SK-N-SH (cell line): ENCODE measurements around the gene CDK5RAP2. TPM values are rescaled to one million over a fixed set of nuclear protein-coding genes. Genes with fewer than 3 reads are reported as not detected.

Experiments
- CTCF ChIA-PET: fragments of 300-600, 350-600 bp; formaldehyde crosslinking; extraction: SDS; loops from one replicate; lab custom pipeline; 2021; lab: Yijun Ruan, JAX
- POLR2A ChIA-PET: fragments of 350-600 bp; sonication (Branson Sonifier 250); formaldehyde crosslinking; extraction: SDS; loops from one replicate; lab custom pipeline; 2020; ENCODE audit warnings: antibody characterized with exemption, inconsistent platforms; lab: Yijun Ruan, JAX
- DNase-seq: peaks from one replicate; pipeline ENCODE4 v3.0.0; 2012
- H2AFZ ChIP-seq: fragments of 200-600 bp; sonication (generic); 2 replicates; pipeline ENCODE4 v1.8.1; 2016; ENCODE audit warnings: antibody characterized with exemption, mild to moderate bottlenecking, low read depth
- H3F3A ChIP-seq: fragments of 200-600 bp; sonication (generic); replicated peaks from 2 replicates; pipeline ENCODE3; 2016; ENCODE audit warnings: antibody characterized with exemption, mild to moderate bottlenecking; ENCODE audit not compliant: insufficient read depth
- H3K27ac ChIP-seq, 2 experiments: fragments of 200-500 bp in 1 of 2; fragments of 200-600 bp in 1 of 2; sonication (Bioruptor generic) in 1 of 2; sonication (generic), shearing (Covaris generic) in 1 of 2; 2 replicates each; pipeline versions ENCODE4 v1.5.1 to v1.6.1; 2014 to 2016; ENCODE audit warnings: low read depth in 2 of 2, inconsistent platforms in 1 of 2, low read length in 1 of 2, mild to moderate bottlenecking in 1 of 2, mixed read lengths in 1 of 2
- H3K27me3 ChIP-seq: fragments of 200-600 bp; sonication (generic), shearing (Covaris generic); 2 replicates; pipeline ENCODE4 v1.6.1; 2016; ENCODE audit warnings: mixed run types; ENCODE audit not compliant: insufficient read depth
- H3K36me3 ChIP-seq, 2 experiments: fragments of 200-500 bp in 1 of 2; fragments of 200-600 bp in 1 of 2; sonication (Bioruptor generic) in 1 of 2; sonication (generic) in 1 of 2; replicated peaks in 1 of 2; 2 replicates each; pipeline versions ENCODE3 to v1.5.1; 2014 to 2016; ENCODE audit warnings: low read length in 1 of 2, mild to moderate bottlenecking in 1 of 2; ENCODE audit not compliant: insufficient read depth in 2 of 2, control insufficient read depth in 1 of 2
- H3K4me1 ChIP-seq, 2 experiments: fragments of 200-500 bp in 1 of 2; fragments of 200-600 bp in 1 of 2; sonication (Bioruptor generic) in 1 of 2; sonication (generic), shearing (Covaris generic) in 1 of 2; 2 replicates each; pipeline versions ENCODE4 v1.5.1 to v1.6.1; 2014 to 2016; ENCODE audit warnings: low read depth in 1 of 2, low read length in 1 of 2, mixed run types in 1 of 2; ENCODE audit not compliant: insufficient read depth in 2 of 2, control insufficient read depth in 1 of 2
- H3K4me2 ChIP-seq: fragments of 200-600 bp; sonication (generic), shearing (Covaris generic); 2 replicates; pipeline ENCODE4 v1.6.1; 2017; ENCODE audit warnings: mixed run types
- H3K4me3 ChIP-seq, 2 experiments: fragments of 200-500 bp in 1 of 2; fragments of 200-600 bp in 1 of 2; sonication (Bioruptor generic) in 1 of 2; sonication (generic), shearing (Covaris generic) in 1 of 2; 2 replicates each; pipeline versions ENCODE4 v1.5.1 to v1.8.1; 2014 to 2016; ENCODE audit warnings: low read depth in 2 of 2, inconsistent platforms in 1 of 2, low read length in 1 of 2, mild to moderate bottlenecking in 1 of 2, mixed read lengths in 1 of 2, moderate library complexity in 1 of 2
- H3K79me2 ChIP-seq: fragments of 200-600 bp; sonication (generic); 2 replicates; pipeline ENCODE4 v1.8.1; 2017; ENCODE audit warnings: mild to moderate bottlenecking; ENCODE audit not compliant: insufficient read depth
- H3K9ac ChIP-seq: fragments of 200-600 bp; sonication (generic); 2 replicates; pipeline ENCODE4 v1.6.1; 2017; ENCODE audit warnings: mixed run types
- H3K9me2 ChIP-seq: fragments of 200-600 bp; sonication (generic); 2 replicates; pipeline ENCODE4 v1.6.1; 2017; ENCODE audit warnings: mixed run types
- H3K9me3 ChIP-seq: fragments of 200-600 bp; sonication (generic); 2 replicates; pipeline ENCODE4 v1.6.1; 2017; ENCODE audit warnings: mixed run types, mild to moderate bottlenecking, moderate library complexity
- H4K20me1 ChIP-seq: fragments of 200-600 bp; sonication (generic); 2 replicates; pipeline ENCODE4 v1.6.1; 2017; ENCODE audit warnings: mild to moderate bottlenecking, mixed run types; ENCODE audit not compliant: insufficient read depth
- CTCF ChIP-seq: fragments of 200-600 bp; sonication (generic); IDR thresholded peaks from 2 replicates; pipeline ENCODE4 v1.6.1; 2017; ENCODE audit warnings: antibody characterized with exemption, mild to moderate bottlenecking, moderate library complexity
- EZH2phosphoT487 ChIP-seq: fragments of 200-600 bp; sonication (generic); IDR thresholded peaks from 2 replicates; pipeline ENCODE4 v1.6.1; 2017; ENCODE audit warnings: low read depth, mixed run types, mild to moderate bottlenecking, antibody characterized with exemption, moderate library complexity, borderline replicate concordance
- FOXJ3 ChIP-seq: sonication (generic); formaldehyde crosslinking; IDR thresholded peaks from 2 replicates; pipeline ENCODE4 v1.5.1; 2020; ENCODE audit warnings: mild to moderate bottlenecking, missing genetic modification reagents
- FOXM1 ChIP-seq: IDR thresholded peaks from 2 replicates; pipeline ENCODE4 v1.4.0; 2012; ENCODE audit warnings: low read depth, mild to moderate bottlenecking
- GABPA ChIP-seq: IDR thresholded peaks from 2 replicates; pipeline ENCODE4 v1.4.0; 2012; ENCODE audit warnings: low read depth, mild to moderate bottlenecking
- IRF3 ChIP-seq: fragments of 150-350 bp; IDR thresholded peaks from 2 replicates; pipeline ENCODE4 v1.6.1; 2016; ENCODE audit warnings: mild to moderate bottlenecking, low read depth, low read length
- MEF2A ChIP-seq: IDR thresholded peaks from 2 replicates; pipeline ENCODE4 v1.4.0; 2012; ENCODE audit warnings: low read depth, borderline replicate concordance
- POLR2AphosphoS5 ChIP-seq: IDR thresholded peaks from 2 replicates; pipeline ENCODE4 v1.6.1; 2012; ENCODE audit warnings: low read depth, low read length
- REST ChIP-seq: IDR thresholded peaks from 2 replicates; pipeline ENCODE4 v1.6.1; 2012; ENCODE audit warnings: mild to moderate bottlenecking, low read depth, low read length, moderate library complexity
- RFX5 ChIP-seq: IDR thresholded peaks from 2 replicates; pipeline ENCODE4 v1.6.1; 2012; ENCODE audit warnings: mild to moderate bottlenecking, improper control_type of control experiment, low read length
- SMC3 ChIP-seq: IDR thresholded peaks from 2 replicates; pipeline ENCODE4 v1.6.1; 2012; ENCODE audit warnings: low read depth, low read length, improper control_type of control experiment
- USF2 ChIP-seq: fragments of 150-350 bp; IDR thresholded peaks from 2 replicates; pipeline ENCODE4 v1.6.1; 2017; ENCODE audit warnings: antibody characterized with exemption, low read length, low read depth, borderline replicate concordance
- WGBS: methylation state at CpG from one replicate; pipeline ENCODE4 v1.1.6; 2017; ENCODE audit warnings: low lambda C conversion rate; 5-methylcytosine and 5-hydroxymethylcytosine counted together
- polyA plus RNA-seq, 3 experiments: library from polyadenylated mRNA; depleted of rRNA; stranded (reverse); fragments of >200 nt; gene quantifications; 2 replicates each; pipeline ENCODE4 v1.2.3, GENCODE V29; 2012

Gene CDK5RAP2
- polyA plus RNA-seq, 1 of the 3 experiments (the other 2 are of a cell fraction), result 20.7 TPM

- TF ChIP-seq GABPA (no peak), EZH2phosphoT487 (no peak), FOXM1 (no peak), MEF2A (no peak), IRF3 (no peak)
- peaks cover 0 to 4% of the 10 kb centered on the region in 2 experiments for H3K36me3 ChIP-seq
- H3K4me2 ChIP-seq, result no peak overlapping the region
- peaks cover 18% of the 10 kb centered on the region for H3F3A ChIP-seq
- no peak overlapping the region for H3K27ac ChIP-seq
- H3K27me3 ChIP-seq, result no peaks in the 10 kb centered on the region
- no peak overlapping the region for H3K4me3 ChIP-seq
- no peaks in the 10 kb centered on the region; the same call in 1 of the 2 replicates for H3K9me3 ChIP-seq
- no peak for DNase-seq
- peaks cover 0 to 7% of the 10 kb centered on the region in 2 experiments; a peak in 2 of 4 replicates for H3K4me1 ChIP-seq
- no peaks in the 10 kb centered on the region for H4K20me1 ChIP-seq
- POLR2A ChIA-PET, result no interaction called here
- CTCF ChIA-PET, result interaction anchor here (2.2 kb wide), 1 partner anchor 8 kb away, joined by 11 read pairs; no protein-coding TSS in a partner anchor
- no peak overlapping the region for H2AFZ ChIP-seq
- H3K9me2 ChIP-seq, result no peaks in the 10 kb centered on the region
- H3K79me2 ChIP-seq, result no peaks in the 10 kb centered on the region
- WGBS, result 62% methylated on average over 4 of the region's 4 CpGs
- H3K9ac ChIP-seq, result no peak overlapping the region
These were observed 48.4 kb upstream of the CDK5RAP2 start for GRCh38 chr9:120628207-120628924.

GRCh38 chr9:120627073-120627472 is 47.1 kb upstream of the CDK5RAP2 start:
- 75% methylated on average over 2 of the region's 2 CpGs for WGBS
- H3K4me2 ChIP-seq, result no peak overlapping the region
- no peak for DNase-seq
- no peak overlapping the region for H3K9ac ChIP-seq
- H3F3A ChIP-seq, result peaks cover 18% of the 10 kb centered on the region
- H3K9me3 ChIP-seq, result no peaks in the 10 kb centered on the region
- H3K79me2 ChIP-seq, result no peaks in the 10 kb centered on the region
- no peak overlapping the region for H3K4me3 ChIP-seq
- POLR2A ChIA-PET, result no interaction called here
- TF ChIP-seq CTCF (no peak), USF2 (no peak), POLR2AphosphoS5 (no peak), SMC3 (no peak), REST (no peak), RFX5 (no peak), FOXJ3 (no peak)
- TF ChIP-seq, all 33 proteins: peak for 0
- CTCF ChIA-PET, result interaction anchor here (1.0 to 2.2 kb wide), 2 partner anchors 7 to 117 kb away, joined by 3 to 11 read pairs; no protein-coding TSS in a partner anchor
- no peaks in the 10 kb centered on the region for H3K27me3 ChIP-seq
- H3K4me1 ChIP-seq, result peaks cover 0 to 7% of the 10 kb centered on the region in 2 experiments; a peak in 2 of 4 replicates
- H4K20me1 ChIP-seq, result no peaks in the 10 kb centered on the region
- H2AFZ ChIP-seq, result no peak overlapping the region
- H3K9me2 ChIP-seq, result no peaks in the 10 kb centered on the region
- peaks cover 0 to 4% of the 10 kb centered on the region in 2 experiments for H3K36me3 ChIP-seq
- H3K27ac ChIP-seq, result no peak overlapping the region
